Airway epithelial cell (primary cell): Measurements from ENCODE around the gene GPR55. TPM values are rescaled to one million over a fixed set of nuclear protein-coding genes. Genes with fewer than 3 reads are reported as not detected.

Source experiments
- total RNA-seq: library from RNA; depleted of rRNA; stranded (reverse); fragments of >200 nt; gene quantifications from 2 replicates; pipeline ENCODE4 v1.2.3, GENCODE V29; 2015

The GPR55 gene, protein sequence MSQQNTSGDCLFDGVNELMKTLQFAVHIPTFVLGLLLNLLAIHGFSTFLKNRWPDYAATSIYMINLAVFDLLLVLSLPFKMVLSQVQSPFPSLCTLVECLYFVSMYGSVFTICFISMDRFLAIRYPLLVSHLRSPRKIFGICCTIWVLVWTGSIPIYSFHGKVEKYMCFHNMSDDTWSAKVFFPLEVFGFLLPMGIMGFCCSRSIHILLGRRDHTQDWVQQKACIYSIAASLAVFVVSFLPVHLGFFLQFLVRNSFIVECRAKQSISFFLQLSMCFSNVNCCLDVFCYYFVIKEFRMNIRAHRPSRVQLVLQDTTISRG
- not detected in 2 replicates for total RNA-seq

DNA sequence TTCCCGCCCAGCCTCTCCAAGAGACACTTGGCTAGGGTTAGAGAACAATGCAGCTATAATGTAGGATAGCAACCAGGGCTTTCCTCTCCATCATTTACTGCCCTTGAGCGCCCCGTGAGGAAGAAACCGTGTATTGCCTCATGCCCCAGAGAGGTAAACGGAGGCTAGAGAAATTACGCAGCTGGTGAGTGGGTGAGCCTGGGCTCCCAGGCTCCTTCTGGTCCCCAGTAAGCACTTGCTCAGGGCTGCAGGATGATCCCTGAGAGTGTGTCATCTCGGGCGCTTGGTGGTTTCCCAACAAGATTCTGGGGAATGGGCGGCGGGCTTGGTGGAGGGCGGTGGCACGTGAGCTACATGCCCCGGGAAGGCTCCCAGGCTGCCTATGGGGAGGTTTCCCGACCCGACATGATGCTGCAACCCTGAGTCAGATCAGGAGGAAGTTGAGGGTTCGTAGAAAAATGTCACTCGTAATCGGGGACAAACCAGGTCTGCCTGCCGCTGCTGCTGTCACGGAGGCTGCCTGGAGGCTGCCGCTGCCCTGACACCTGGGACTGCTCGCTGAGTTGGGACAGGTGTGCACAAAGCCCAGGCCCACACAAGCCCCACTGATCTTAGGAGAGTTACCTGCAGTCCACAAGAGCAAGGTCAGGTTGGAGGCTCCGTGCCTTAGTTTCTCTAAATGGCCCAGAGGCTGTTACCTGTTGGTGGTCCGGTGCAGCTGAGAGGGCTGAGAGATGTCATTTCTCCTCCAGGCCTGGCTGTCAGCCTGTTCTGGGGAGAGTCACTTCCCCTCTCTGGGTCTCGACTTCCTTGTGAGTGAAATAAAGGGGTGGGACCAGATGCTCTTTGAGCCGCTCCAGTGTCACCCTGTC, at the start of gene GPR55:
Gene GPR55, minus strand, starts transcription at position 773 of the 872 bp plus-strand sequence. CDS start 14,280 bp downstream, outside the sequence.

DNA sequence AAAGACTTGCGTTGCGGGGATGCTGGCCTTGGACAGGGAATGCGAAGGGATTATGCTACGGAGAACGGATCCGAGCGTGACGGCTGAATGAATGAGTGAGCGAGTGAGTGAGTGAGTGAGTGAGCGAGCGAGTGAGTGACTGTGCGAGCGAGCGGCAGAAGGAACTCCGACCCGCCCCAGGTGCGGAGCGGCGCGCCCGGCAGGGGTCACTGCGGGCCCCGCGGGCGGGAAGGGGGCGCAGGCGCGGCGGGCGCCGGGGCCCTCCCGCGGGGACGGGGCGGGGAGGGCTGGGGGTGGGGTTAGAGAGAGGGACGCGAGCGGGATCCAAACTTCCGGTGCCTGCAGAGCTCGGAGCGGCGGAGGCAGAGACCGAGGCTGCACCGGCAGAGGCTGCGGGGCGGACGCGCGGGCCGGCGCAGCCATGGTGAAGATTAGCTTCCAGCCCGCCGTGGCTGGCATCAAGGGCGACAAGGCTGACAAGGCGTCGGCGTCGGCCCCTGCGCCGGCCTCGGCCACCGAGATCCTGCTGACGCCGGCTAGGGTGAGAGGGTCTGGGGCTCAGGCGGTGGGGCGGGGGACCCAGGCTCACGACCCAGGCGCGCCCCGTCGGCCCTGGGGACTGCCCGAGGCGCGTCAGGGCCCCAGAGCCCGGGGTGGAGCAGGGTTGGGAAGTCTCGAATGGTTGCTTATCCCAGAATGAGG, 60.3 kb downstream of the GPR55 start, which contains the start of gene ITM2C:
Gene ITM2C, plus strand, starts transcription at position 338 of the 702 bp plus-strand sequence. Its CDS starts 84 bp downstream, at position 422.

Other genes with a start within 250 kb of the GPR55 start
- gene CAB39, start 212.4 kb downstream of the GPR55 start, total RNA-seq: 60.1 and 71.4 TPM in 2 replicates
- 13.5 and 24.5 TPM in 2 replicates for gene ITM2C, start 60.3 kb downstream of the GPR55 start, total RNA-seq
- gene SPATA3, start 70.9 kb upstream of the GPR55 start, total RNA-seq: not detected in 2 replicates
- gene C2orf72, start 112.3 kb upstream of the GPR55 start, total RNA-seq: not detected in 2 replicates
- 94.0 and 102 TPM in 2 replicates for gene PSMD1, start 131.6 kb upstream of the GPR55 start, total RNA-seq
- 0.05 TPM in 1 of 2 replicates, not detected in the other for gene HTR2B, start 199.8 kb upstream of the GPR55 start, total RNA-seq